ENCODE results near the gene MKNK1.
A peak's percentile ranks its signal among the peaks of the same experiment; 100 is the strongest.

Gene MKNK1

GRCh38 chr1:46557403-46557802 lies 46.7 kb downstream of the MKNK1 start:
- DNase-seq: no peak

GRCh38 chr1:46556822-46557221 lies 47.2 kb downstream of the MKNK1 start:
- no peak for DNase-seq

GRCh38 chr1:46555826-46556619 lies 48.0 kb downstream of the MKNK1 start:
- no peak for DNase-seq

GRCh38 chr1:46554597-46555381 lies 49.3 kb downstream of the MKNK1 start:
- DNase-seq: no peak

- DNase-seq: no peak
Observed at GRCh38 chr1:46554236-46554596, 49.9 kb downstream of the MKNK1 start.

- no peak for DNase-seq
Observed at GRCh38 chr1:46553506-46553905, 50.6 kb downstream of the MKNK1 start.

- DNase-seq: no peak
Observed at GRCh38 chr1:46552357-46553237, 51.5 kb downstream of the MKNK1 start.

- DNase-seq: no peak
Observed at GRCh38 chr1:46551597-46552095, 52.4 kb downstream of the MKNK1 start, which contains the start of gene KNCN. Gene KNCN, minus strand, starts transcription at chr1:46551647. Its CDS starts 432 bp downstream, at chr1:46551215.

GRCh38 chr1:46550751-46551231 lies 53.3 kb downstream of the MKNK1 start:
- no peak for DNase-seq

GRCh38 chr1:46549697-46550681 lies 54.1 kb downstream of the MKNK1 start:
- peak in 1 of 2 donors; percentile 21 for DNase-seq

GRCh38 chr1:46547481-46548383 lies 56.3 kb downstream of the MKNK1 start:
- peak in 1 of 2 donors; percentile 21 for DNase-seq

- no peak for DNase-seq
Observed at GRCh38 chr1:46546210-46546609, 57.9 kb downstream of the MKNK1 start.

GRCh38 chr1:46545784-46546183 lies 58.3 kb downstream of the MKNK1 start:
- no peak for DNase-seq

GRCh38 chr1:46544561-46545240 lies 59.4 kb downstream of the MKNK1 start:
- DNase-seq: no peak

- no peak for DNase-seq
Observed at GRCh38 chr1:46543761-46544560, 60.1 kb downstream of the MKNK1 start.

GRCh38 chr1:46543382-46543760 lies 60.7 kb downstream of the MKNK1 start:
- DNase-seq: no peak

GRCh38 chr1:46539972-46540371 lies 64.1 kb downstream of the MKNK1 start:
- DNase-seq: no peak

- no peak for DNase-seq
Observed at GRCh38 chr1:46538147-46538546, 65.9 kb downstream of the MKNK1 start.

- DNase-seq: no peak
Observed at GRCh38 chr1:46537651-46538050, 66.4 kb downstream of the MKNK1 start.

All from activated CD4-positive, alpha-beta T cell treated with anti-CD3 and anti-CD28 coated beads for 4 hours (primary cell).